B cell (primary cell): ENCODE measurements around the gene SPATA4.

ENCODE experiments used
- EZH2 ChIP-seq: IDR thresholded peaks from 2 replicates; pipeline ENCODE4 v1.6.1; 2012; ENCODE audit warnings: borderline replicate concordance, low read depth, mild to moderate bottlenecking, moderate library complexity, low read length; ENCODE audit not compliant: insufficient read depth, poor library complexity, severe bottlenecking
- TF ChIP-seq, protein P1 (sequence below): fragments of 200-600 bp; IDR thresholded peaks from one replicate; pipeline ENCODE4 v1.8.0; 2022; ENCODE audit warnings: antibody characterized with exemption, mild to moderate bottlenecking

DNA sequence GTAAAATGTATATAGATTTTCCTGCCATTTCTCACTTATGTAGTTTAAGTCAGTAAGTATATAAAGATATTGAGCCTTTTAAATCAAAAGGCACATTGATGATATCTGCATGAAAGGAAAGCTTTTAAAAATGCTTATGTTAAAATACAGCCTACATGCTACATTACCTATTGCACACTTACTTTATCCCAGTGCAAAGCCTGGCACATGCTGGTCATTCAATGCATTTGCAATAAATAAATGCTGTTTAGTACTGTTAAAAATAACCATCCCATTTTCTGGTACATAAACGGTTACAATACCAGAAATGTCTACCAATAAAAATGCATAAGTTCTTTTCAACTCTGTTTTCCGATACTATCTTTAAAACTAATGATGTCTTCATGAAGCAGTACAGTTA lies 22.1 kb upstream of the SPATA4 start:
- TF ChIP-seq, protein P1, sequence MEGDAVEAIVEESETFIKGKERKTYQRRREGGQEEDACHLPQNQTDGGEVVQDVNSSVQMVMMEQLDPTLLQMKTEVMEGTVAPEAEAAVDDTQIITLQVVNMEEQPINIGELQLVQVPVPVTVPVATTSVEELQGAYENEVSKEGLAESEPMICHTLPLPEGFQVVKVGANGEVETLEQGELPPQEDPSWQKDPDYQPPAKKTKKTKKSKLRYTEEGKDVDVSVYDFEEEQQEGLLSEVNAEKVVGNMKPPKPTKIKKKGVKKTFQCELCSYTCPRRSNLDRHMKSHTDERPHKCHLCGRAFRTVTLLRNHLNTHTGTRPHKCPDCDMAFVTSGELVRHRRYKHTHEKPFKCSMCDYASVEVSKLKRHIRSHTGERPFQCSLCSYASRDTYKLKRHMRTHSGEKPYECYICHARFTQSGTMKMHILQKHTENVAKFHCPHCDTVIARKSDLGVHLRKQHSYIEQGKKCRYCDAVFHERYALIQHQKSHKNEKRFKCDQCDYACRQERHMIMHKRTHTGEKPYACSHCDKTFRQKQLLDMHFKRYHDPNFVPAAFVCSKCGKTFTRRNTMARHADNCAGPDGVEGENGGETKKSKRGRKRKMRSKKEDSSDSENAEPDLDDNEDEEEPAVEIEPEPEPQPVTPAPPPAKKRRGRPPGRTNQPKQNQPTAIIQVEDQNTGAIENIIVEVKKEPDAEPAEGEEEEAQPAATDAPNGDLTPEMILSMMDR = no peak
- TF ChIP-seq EZH2 = no peak
